KMS-11 (cell line): ENCODE results near the gene PSEN2.

Experiments used
- H2AFZ ChIP-seq: fragments of 200-600 bp; sonication (generic); 2 replicates; pipeline ENCODE4 v1.6.1; 2016; ENCODE audit warnings: antibody characterized with exemption, mixed run types, low read depth
- H3K27ac ChIP-seq: fragments of 200-600 bp; sonication (generic); 2 replicates; pipeline ENCODE4 v1.6.1; 2016; ENCODE audit warnings: mild to moderate bottlenecking, mixed run types
- H3K27me3 ChIP-seq: fragments of 200-600 bp; sonication (generic); 2 replicates; pipeline ENCODE4 v1.6.1; 2017; ENCODE audit warnings: mild to moderate bottlenecking, low read depth, mixed run types, moderate library complexity; ENCODE audit not compliant: insufficient read depth
- H3K36me3 ChIP-seq: fragments of 200-600 bp; sonication (generic); 2 replicates; pipeline ENCODE4 v1.6.1; 2017; ENCODE audit warnings: mild to moderate bottlenecking, mixed run types; ENCODE audit not compliant: insufficient read depth
- H3K4me1 ChIP-seq: fragments of 200-600 bp; sonication (generic); 2 replicates; pipeline ENCODE4 v1.6.1; 2016; ENCODE audit warnings: mild to moderate bottlenecking, low read depth, mixed run types; ENCODE audit not compliant: poor library complexity, severe bottlenecking
- H3K4me2 ChIP-seq: fragments of 200-600 bp; sonication (generic); 2 replicates; pipeline ENCODE4 v1.7.0; 2016; ENCODE audit warnings: mild to moderate bottlenecking, mixed run types
- H3K4me3 ChIP-seq: fragments of 200-600 bp; sonication (generic); IDR thresholded peaks from 2 replicates; pipeline ENCODE4 v1.6.1; 2017; ENCODE audit warnings: low read depth, low read length, mixed read lengths; ENCODE audit not compliant: insufficient read depth
- H3K79me2 ChIP-seq: fragments of 200-600 bp; sonication (generic); 2 replicates; pipeline ENCODE4 v1.6.1; 2016; ENCODE audit warnings: low read depth, mixed run types; ENCODE audit not compliant: insufficient read depth
- H3K9ac ChIP-seq: fragments of 200-600 bp; sonication (generic); 2 replicates; pipeline ENCODE4 v1.6.1; 2016; ENCODE audit warnings: mild to moderate bottlenecking, mixed run types
- H4K20me1 ChIP-seq: fragments of 200-600 bp; sonication (generic); 2 replicates; pipeline ENCODE4 v1.6.1; 2016; ENCODE audit warnings: mild to moderate bottlenecking, mixed run types; ENCODE audit not compliant: insufficient read depth
- CTCF ChIP-seq: fragments of 200-600 bp; sonication (generic); conservative IDR thresholded peaks from 2 replicates; pipeline ENCODE4 v1.6.1; 2017; ENCODE audit warnings: low read depth, mild to moderate bottlenecking, antibody characterized with exemption, low read length, moderate library complexity, mixed read lengths

Gene PSEN2

GRCh38 chr1:226893936-226894335, 23.5 kb downstream of the PSEN2 start:
- H3K27me3 ChIP-seq, result no peaks in the 10 kb centered on the region
- no peaks in the 10 kb centered on the region for H3K36me3 ChIP-seq
- H3K4me3 ChIP-seq, result no peak overlapping the region
- H3K27ac ChIP-seq, result no peak overlapping the region
- no peak overlapping the region for H3K9ac ChIP-seq
- no peaks in the 10 kb centered on the region for H4K20me1 ChIP-seq
- no peaks in the 10 kb centered on the region for H3K79me2 ChIP-seq
- no peaks in the 10 kb centered on the region for H3K4me1 ChIP-seq
- no peak overlapping the region for H3K4me2 ChIP-seq
- no peak overlapping the region for H2AFZ ChIP-seq
- no peak for TF ChIP-seq CTCF

GRCh38 chr1:226894826-226895225, 24.4 kb downstream of the PSEN2 start:
- H3K4me1 ChIP-seq, result no peaks in the 10 kb centered on the region
- H3K4me2 ChIP-seq, result no peak overlapping the region
- no peak overlapping the region for H3K27ac ChIP-seq
- H3K4me3 ChIP-seq, result no peak overlapping the region
- no peaks in the 10 kb centered on the region for H3K79me2 ChIP-seq
- no peaks in the 10 kb centered on the region for H3K27me3 ChIP-seq
- H4K20me1 ChIP-seq, result no peaks in the 10 kb centered on the region
- no peak overlapping the region for H2AFZ ChIP-seq
- TF ChIP-seq CTCF, result no peak
- no peaks in the 10 kb centered on the region for H3K36me3 ChIP-seq
- H3K9ac ChIP-seq, result no peak overlapping the region

- Histone ChIP-seq H3K36me3 (no peaks in the 10 kb centered on the region), H3K27me3 (no peaks in the 10 kb centered on the region)
- TF ChIP-seq CTCF, result no peak
Observed at GRCh38 chr1:226895644-226896043, 25.2 kb downstream of the PSEN2 start.

GRCh38 chr1:226898246-226898645, 27.8 kb downstream of the PSEN2 start:
- no peak overlapping the region for H3K4me2 ChIP-seq
- H3K27me3 ChIP-seq, result no peaks in the 10 kb centered on the region
- H3K4me3 ChIP-seq, result no peak overlapping the region
- H2AFZ ChIP-seq, result no peak overlapping the region
- no peak for TF ChIP-seq CTCF
- H4K20me1 ChIP-seq, result no peaks in the 10 kb centered on the region
- H3K27ac ChIP-seq, result no peak overlapping the region
- H3K79me2 ChIP-seq, result no peaks in the 10 kb centered on the region
- H3K9ac ChIP-seq, result no peak overlapping the region
- H3K4me1 ChIP-seq, result peaks cover 11% of the 10 kb centered on the region
- no peaks in the 10 kb centered on the region for H3K36me3 ChIP-seq

More at GRCh38 chr1:226895644-226896043, 25.2 kb downstream of the PSEN2 start:
- H2AFZ ChIP-seq, result no peak overlapping the region
- no peak overlapping the region for H3K27ac ChIP-seq
- no peaks in the 10 kb centered on the region for H4K20me1 ChIP-seq
- H3K4me1 ChIP-seq, result no peaks in the 10 kb centered on the region
- no peak overlapping the region for H3K4me2 ChIP-seq
- no peak overlapping the region for H3K4me3 ChIP-seq
- H3K9ac ChIP-seq, result no peak overlapping the region
- H3K79me2 ChIP-seq, result no peaks in the 10 kb centered on the region
